ENCODE data around the gene ZNF385B.

ZNF385B gene

GRCh38 chr2:179758636-179759035 is 102.8 kb downstream of the ZNF385B start:
- TF ChIP-seq CTCF (IDR thresholded peaks at IDR 0.05; ENCODE audit: borderline replicate concordance, insufficient read depth, low read depth, low read length) = no peak
- H3K4me3 ChIP-seq (ENCODE audit: low read depth, low read length) = no peak overlapping the region

GRCh38 chr2:179751163-179751809 is 110.1 kb downstream of the ZNF385B start:
- H3K4me3 ChIP-seq (ENCODE audit: low read depth, low read length) = no peak overlapping the region
- TF ChIP-seq CTCF (IDR thresholded peaks at IDR 0.05; ENCODE audit: borderline replicate concordance, insufficient read depth, low read depth, low read length) = peak; percentile 24; the same call in 1 of the 2 replicates

GRCh38 chr2:179749210-179749609 is 112.2 kb downstream of the ZNF385B start:
- no peak overlapping the region for H3K4me3 ChIP-seq (ENCODE audit: low read depth, low read length)
- TF ChIP-seq CTCF (IDR thresholded peaks at IDR 0.05; ENCODE audit: borderline replicate concordance, insufficient read depth, low read depth, low read length) = no peak

- TF ChIP-seq CTCF (IDR thresholded peaks at IDR 0.05; ENCODE audit: borderline replicate concordance, insufficient read depth, low read depth, low read length) = no peak
These were observed 114.4 kb downstream of the ZNF385B start for GRCh38 chr2:179746981-179747380.

GRCh38 chr2:179745635-179746256 is 115.7 kb downstream of the ZNF385B start:
- H3K4me3 ChIP-seq (ENCODE audit: low read depth, low read length) = no peak overlapping the region
- TF ChIP-seq CTCF (IDR thresholded peaks at IDR 0.05; ENCODE audit: borderline replicate concordance, insufficient read depth, low read depth, low read length) = no peak

More at GRCh38 chr2:179746981-179747380, 114.4 kb downstream of the ZNF385B start:
- no peak overlapping the region for H3K4me3 ChIP-seq (ENCODE audit: low read depth, low read length)

- no peak overlapping the region for H3K4me3 ChIP-seq (ENCODE audit: low read depth, low read length)
- no peak for TF ChIP-seq CTCF (IDR thresholded peaks at IDR 0.05; ENCODE audit: borderline replicate concordance, insufficient read depth, low read depth, low read length)
These were observed 117.0 kb downstream of the ZNF385B start for GRCh38 chr2:179744401-179744800.

- TF ChIP-seq CTCF (IDR thresholded peaks at IDR 0.05; ENCODE audit: borderline replicate concordance, insufficient read depth, low read depth, low read length) = no peak
- no peak overlapping the region for H3K4me3 ChIP-seq (ENCODE audit: low read depth, low read length)
These were observed 120.1 kb downstream of the ZNF385B start for GRCh38 chr2:179741317-179741716.
